Measurements from ENCODE around the gene STRN3.

The STRN3 gene

GRCh38 chr14:31027847-31028246, 1.7 kb upstream of the STRN3 start:
- TF ChIP-seq MYC (IDR thresholded peaks at IDR 0.05; ENCODE audit: low read depth, low read length): no peak
- TF ChIP-seq, protein P1, sequence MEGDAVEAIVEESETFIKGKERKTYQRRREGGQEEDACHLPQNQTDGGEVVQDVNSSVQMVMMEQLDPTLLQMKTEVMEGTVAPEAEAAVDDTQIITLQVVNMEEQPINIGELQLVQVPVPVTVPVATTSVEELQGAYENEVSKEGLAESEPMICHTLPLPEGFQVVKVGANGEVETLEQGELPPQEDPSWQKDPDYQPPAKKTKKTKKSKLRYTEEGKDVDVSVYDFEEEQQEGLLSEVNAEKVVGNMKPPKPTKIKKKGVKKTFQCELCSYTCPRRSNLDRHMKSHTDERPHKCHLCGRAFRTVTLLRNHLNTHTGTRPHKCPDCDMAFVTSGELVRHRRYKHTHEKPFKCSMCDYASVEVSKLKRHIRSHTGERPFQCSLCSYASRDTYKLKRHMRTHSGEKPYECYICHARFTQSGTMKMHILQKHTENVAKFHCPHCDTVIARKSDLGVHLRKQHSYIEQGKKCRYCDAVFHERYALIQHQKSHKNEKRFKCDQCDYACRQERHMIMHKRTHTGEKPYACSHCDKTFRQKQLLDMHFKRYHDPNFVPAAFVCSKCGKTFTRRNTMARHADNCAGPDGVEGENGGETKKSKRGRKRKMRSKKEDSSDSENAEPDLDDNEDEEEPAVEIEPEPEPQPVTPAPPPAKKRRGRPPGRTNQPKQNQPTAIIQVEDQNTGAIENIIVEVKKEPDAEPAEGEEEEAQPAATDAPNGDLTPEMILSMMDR (IDR thresholded peaks at IDR 0.05; ENCODE audit: low read depth, low read length): no peak
- no peak for TF ChIP-seq POLR2A (IDR thresholded peaks at IDR 0.05; ENCODE audit: extremely low read depth, insufficient read length)
- TF ChIP-seq, protein P2, sequence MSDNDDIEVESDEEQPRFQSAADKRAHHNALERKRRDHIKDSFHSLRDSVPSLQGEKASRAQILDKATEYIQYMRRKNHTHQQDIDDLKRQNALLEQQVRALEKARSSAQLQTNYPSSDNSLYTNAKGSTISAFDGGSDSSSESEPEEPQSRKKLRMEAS (IDR thresholded peaks at IDR 0.05; ENCODE audit: low read depth, low read length): no peak
- no peak for DNase-seq (ENCODE audit: low read depth)
- H3K4me3 ChIP-seq (ENCODE audit: low read depth, low read length): peak overlapping the region; percentile 82

GRCh38 chr14:31026450-31027235, 464 bp upstream of the STRN3 start:
- DNase-seq (ENCODE audit: low read depth): peak; percentile 96
- TF ChIP-seq, protein P1 (IDR thresholded peaks at IDR 0.05; ENCODE audit: low read depth, low read length): no peak
- no peak for TF ChIP-seq MYC (IDR thresholded peaks at IDR 0.05; ENCODE audit: low read depth, low read length)
- TF ChIP-seq, protein P2 (IDR thresholded peaks at IDR 0.05; ENCODE audit: low read depth, low read length): peak; percentile 25; the same call in 1 of the 2 replicates
- no peak for TF ChIP-seq POLR2A (IDR thresholded peaks at IDR 0.05; ENCODE audit: extremely low read depth, insufficient read length)
- peak overlapping the region; percentile 83 for H3K4me3 ChIP-seq (ENCODE audit: low read depth, low read length)

DNA sequence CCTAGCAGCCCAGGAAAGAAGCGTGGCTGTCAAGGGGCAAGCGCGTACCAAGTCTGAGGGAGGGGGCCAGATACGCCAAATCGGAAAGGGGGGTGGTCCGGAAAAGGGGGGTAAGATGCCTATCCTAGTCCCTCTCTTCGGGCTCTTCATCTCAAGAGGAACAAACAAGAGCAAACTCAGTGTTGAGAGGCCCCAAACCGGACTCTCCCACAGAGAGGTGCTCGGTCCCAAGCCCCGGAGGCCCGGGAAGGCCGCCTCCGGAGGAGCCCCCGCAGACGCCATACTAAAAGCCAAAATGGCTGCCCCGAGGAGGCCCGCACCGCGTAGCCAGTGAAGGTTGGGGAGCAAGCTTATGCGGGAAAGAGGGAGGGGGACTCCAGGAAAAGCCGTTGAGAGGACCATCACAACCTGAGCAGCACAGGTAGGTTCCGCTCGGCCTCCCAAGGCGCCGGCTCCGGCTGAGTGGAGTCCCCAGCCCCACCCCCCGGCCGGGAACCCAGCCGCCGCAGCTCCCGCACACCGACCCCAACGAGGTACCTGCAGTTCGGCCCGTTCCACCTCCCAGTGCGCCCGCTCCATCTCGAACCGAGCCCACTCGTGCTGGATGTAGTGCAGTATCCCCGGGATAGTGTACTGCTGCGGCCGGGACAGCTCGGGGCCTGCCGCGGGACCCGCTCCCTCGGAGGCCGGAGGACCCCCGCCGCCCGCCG, 657 bp downstream of the STRN3 start, which contains the start of gene AP4S1:
Gene AP4S1, plus strand, starts transcription at position 283 of the 710 bp plus-strand sequence. CDS start 40,548 bp downstream, outside the sequence.
- TF ChIP-seq MYC (IDR thresholded peaks at IDR 0.05; ENCODE audit: low read depth, low read length) (peak; percentile 32; the same call in 1 of the 2 replicates), POLR2A (IDR thresholded peaks at IDR 0.05; ENCODE audit: extremely low read depth, insufficient read length) (peak; percentile 20)
- TF ChIP-seq, protein P1 (IDR thresholded peaks at IDR 0.05; ENCODE audit: low read depth, low read length): no peak
- TF ChIP-seq, protein P2 (IDR thresholded peaks at IDR 0.05; ENCODE audit: low read depth, low read length): peak; percentile 46
- peak; percentile 52 for DNase-seq (ENCODE audit: low read depth)
- H3K4me3 ChIP-seq (ENCODE audit: low read depth, low read length): peak within 1 kb of the TSS; percentile 83

GRCh38 chr14:31024577-31025366, 1.4 kb downstream of the STRN3 start:
- DNase-seq (ENCODE audit: low read depth): no peak
- H3K4me3 ChIP-seq (ENCODE audit: low read depth, low read length): peak overlapping the region; percentile 83
- TF ChIP-seq MYC (IDR thresholded peaks at IDR 0.05; ENCODE audit: low read depth, low read length): no peak
- TF ChIP-seq, protein P2 (IDR thresholded peaks at IDR 0.05; ENCODE audit: low read depth, low read length): no peak
- no peak for TF ChIP-seq POLR2A (IDR thresholded peaks at IDR 0.05; ENCODE audit: extremely low read depth, insufficient read length)
- TF ChIP-seq, protein P1 (IDR thresholded peaks at IDR 0.05; ENCODE audit: low read depth, low read length): no peak

GRCh38 chr14:31024010-31024480, 2.1 kb downstream of the STRN3 start:
- TF ChIP-seq, protein P1 (IDR thresholded peaks at IDR 0.05; ENCODE audit: low read depth, low read length): no peak
- TF ChIP-seq, protein P2 (IDR thresholded peaks at IDR 0.05; ENCODE audit: low read depth, low read length): no peak
- TF ChIP-seq MYC (IDR thresholded peaks at IDR 0.05; ENCODE audit: low read depth, low read length): no peak
- TF ChIP-seq POLR2A (IDR thresholded peaks at IDR 0.05; ENCODE audit: extremely low read depth, insufficient read length): no peak
- DNase-seq (ENCODE audit: low read depth): no peak
- peak overlapping the region; percentile 83 for H3K4me3 ChIP-seq (ENCODE audit: low read depth, low read length)
